Calu3 (cell line): Measurements from ENCODE around the gene NCBP3. TPM values are rescaled to one million over a fixed set of nuclear protein-coding genes. Genes with fewer than 3 reads are reported as not detected.

Experiments used
- BruUV-seq: library from RNA; stranded (reverse); fragments of 400-500 nt; replicated peaks from 2 replicates; lab custom pipeline; 2021; lab: Mats Ljungman, UMichigan
- CTCF ChIA-PET: fragments of 300-600 bp; sonication (Branson Sonifier 250); formaldehyde crosslinking; loops from one replicate; lab custom pipeline; 2022; ENCODE audit warnings: antibody characterized with exemption; lab: Charles Lee
- DNase-seq: peaks from one replicate; pipeline ENCODE4 v3.0.0; 2022
- H3K27ac Mint-ChIP-seq: one replicate; pipeline ENCODE4 v1.8.0; 2022; ENCODE audit warnings: mixed read lengths; ENCODE audit not compliant: unreplicated experiment
- H3K27me3 Mint-ChIP-seq: one replicate; pipeline ENCODE4 v1.8.0; 2022; ENCODE audit warnings: mixed read lengths; ENCODE audit not compliant: unreplicated experiment
- H3K36me3 Mint-ChIP-seq: one replicate; pipeline ENCODE4 v1.8.0; 2022; ENCODE audit warnings: mild to moderate bottlenecking, moderate library complexity, mixed read lengths; ENCODE audit not compliant: insufficient read depth, unreplicated experiment
- H3K4me1 Mint-ChIP-seq: one replicate; pipeline ENCODE4 v1.8.0; 2022; ENCODE audit warnings: mild to moderate bottlenecking, low read depth, mixed read lengths; ENCODE audit not compliant: unreplicated experiment
- H3K4me3 Mint-ChIP-seq: one replicate; pipeline ENCODE4 v1.8.0; 2022; ENCODE audit warnings: mild to moderate bottlenecking, low read depth, moderate library complexity, mixed read lengths; ENCODE audit not compliant: unreplicated experiment
- H3K9me3 Mint-ChIP-seq: one replicate; pipeline ENCODE4 v1.8.0; 2022; ENCODE audit warnings: low read depth, mixed read lengths; ENCODE audit not compliant: unreplicated experiment
- CTCF ChIP-seq: fragments of 200-600 bp; IDR thresholded peaks from one replicate; pipeline ENCODE4 v1.8.0; 2022; ENCODE audit warnings: antibody characterized with exemption; ENCODE audit not compliant: unreplicated experiment
- intact Hi-C: fragments of 100-400 bp; cut with micrococcal nuclease; formaldehyde crosslinking; loops from one replicate; pipeline ENCODE4 v1.10.0; 2022; ENCODE audit not compliant: unreplicated experiment
- total RNA-seq: library from RNA; stranded (reverse); gene quantifications from 2 replicates; pipeline ENCODE4 v1.2.3, GENCODE V29; 2022

The NCBP3 gene
- total RNA-seq, 1 experiment from 2014 or later = 25.4 TPM

GRCh38 chr17:3813171-3813570, 32.9 kb downstream of the NCBP3 start:
- intact Hi-C loops = no loop called here
- CTCF ChIA-PET = no interaction called here
- peaks cover 9% of the 10 kb centered on the region for H3K36me3 Mint-ChIP-seq

GRCh38 chr17:3812771-3813170, 33.3 kb downstream of the NCBP3 start:
- no peaks in the 10 kb centered on the region for H3K27me3 Mint-ChIP-seq
- TF ChIP-seq CTCF = no peak
- no TSS peak for BruUV-seq
- intact Hi-C loops = no loop called here
- DNase-seq = no peak
- H3K36me3 Mint-ChIP-seq = peaks cover 10% of the 10 kb centered on the region
- no peak overlapping the region for H3K4me3 Mint-ChIP-seq
- no peaks in the 10 kb centered on the region for H3K4me1 Mint-ChIP-seq
- CTCF ChIA-PET = no interaction called here
- H3K27ac Mint-ChIP-seq = no peak overlapping the region
- no peaks in the 10 kb centered on the region for H3K9me3 Mint-ChIP-seq

More at GRCh38 chr17:3813171-3813570, 32.9 kb downstream of the NCBP3 start:
- TF ChIP-seq CTCF = no peak
- Mint-ChIP-seq H3K27me3 (no peaks in the 10 kb centered on the region), H3K27ac (no peak overlapping the region), H3K9me3 (no peaks in the 10 kb centered on the region), H3K4me1 (no peaks in the 10 kb centered on the region), H3K4me3 (no peak overlapping the region)
- DNase-seq = no peak
- BruUV-seq = no TSS peak

GRCh38 chr17:3812284-3812683, 33.8 kb downstream of the NCBP3 start:
- Mint-ChIP-seq H3K36me3 (peaks cover 10% of the 10 kb centered on the region), H3K9me3 (no peaks in the 10 kb centered on the region), H3K27me3 (no peaks in the 10 kb centered on the region), H3K27ac (no peak overlapping the region), H3K4me3 (no peak overlapping the region), H3K4me1 (no peaks in the 10 kb centered on the region)
- BruUV-seq = TSS peak; percentile 33
- intact Hi-C loops = no loop called here
- CTCF ChIA-PET = no interaction called here
- DNase-seq = no peak
- TF ChIP-seq CTCF = no peak

GRCh38 chr17:3810019-3810418, 36.0 kb downstream of the NCBP3 start:
- Mint-ChIP-seq H3K27me3 (no peaks in the 10 kb centered on the region), H3K27ac (no peak overlapping the region), H3K36me3 (peaks cover 10% of the 10 kb centered on the region), H3K4me1 (no peaks in the 10 kb centered on the region), H3K4me3 (no peak overlapping the region), H3K9me3 (no peaks in the 10 kb centered on the region)
- no peak for DNase-seq
- intact Hi-C loops = no loop called here
- BruUV-seq = no TSS peak
- no peak for TF ChIP-seq CTCF
- CTCF ChIA-PET = no interaction called here
